Esophagus muscularis mucosa (tissue), 4 donors: Measurements from ENCODE around the gene ABCB8. TPM values are rescaled to one million over a fixed set of nuclear protein-coding genes. Genes with fewer than 3 reads are reported as not detected.
A peak's percentile ranks its signal among the peaks of the same experiment; 100 is the strongest.

ENCODE experiments used
- DNase-seq: peaks from one replicate; pipeline ENCODE4 v3.0.0-alpha.2; 2017; ENCODE audit errors: extremely low spot score
- H3K27ac ChIP-seq, 4 donors: fragments of 200-600 bp; sonication (generic); replicated peaks in 1 of 4; 1 replicate in 3 of 4; 2 replicates in 1 of 4; pipeline ENCODE4 v1.5.1; 2016 to 2019; ENCODE audit warnings: mild to moderate bottlenecking in 1 of 4
- H3K27me3 ChIP-seq, 4 donors: fragments of 200-600 bp; sonication (generic); one replicate each; pipeline versions ENCODE4 v1.5.1 to v1.6.0; 2016 to 2019
- H3K36me3 ChIP-seq, 4 donors: fragments of 200-600 bp; sonication (generic); one replicate each; pipeline ENCODE4 v1.5.1; 2016 to 2019
- H3K4me1 ChIP-seq, 4 donors: fragments of 200-600 bp; sonication (generic); one replicate each; pipeline ENCODE4 v1.5.1; 2016 to 2019
- H3K4me3 ChIP-seq, 4 donors: fragments of 200-600 bp; sonication (generic); 1 replicate in 2 of 4; 2 replicates in 2 of 4; pipeline ENCODE4 v1.5.1; 2016 to 2019; ENCODE audit warnings: mild to moderate bottlenecking in 4 of 4, moderate library complexity in 1 of 4
- H3K9me3 ChIP-seq, 4 donors: fragments of 200-600 bp; sonication (generic); 1 replicate in 3 of 4; 2 replicates in 1 of 4; pipeline ENCODE4 v1.5.1; 2016 to 2019
- CTCF ChIP-seq, 3 experiments: fragments of 200-600 bp in 2 of 3; fragments of 450-650 bp in 1 of 3; sonication (generic) in 2 of 3; IDR thresholded peaks; one replicate each; pipeline ENCODE4 v1.5.1; 2017 to 2019; ENCODE audit warnings: antibody characterized with exemption in 3 of 3, mild to moderate bottlenecking in 2 of 3, moderate library complexity in 1 of 3
- EP300 ChIP-seq: sonication (generic); formaldehyde crosslinking; IDR thresholded peaks from one replicate; pipeline ENCODE4 v1.6.1; 2017; ENCODE audit warnings: antibody characterized with exemption
- POLR2A ChIP-seq: fragments of 450-650 bp; IDR thresholded peaks from one replicate; pipeline ENCODE4 v1.6.1; 2017; ENCODE audit warnings: antibody characterized with exemption, moderate library complexity, mild to moderate bottlenecking, low read depth
- POLR2AphosphoS5 ChIP-seq, 2 donors: sonication (generic); formaldehyde crosslinking; IDR thresholded peaks; one replicate each; pipeline ENCODE4 v1.6.1; 2017; ENCODE audit warnings: antibody characterized with exemption in 2 of 2
- WGBS: methylation state at CpG from one replicate; pipeline ENCODE4 v1.1.5; 2018; 5-methylcytosine and 5-hydroxymethylcytosine counted together
- intact Hi-C: fragments of 100-400 bp; cut with DNase I; formaldehyde crosslinking; loops from one replicate; pipeline ENCODE4 v1.15.1; 2023
- total RNA-seq, 4 donors: library from RNA; depleted of rRNA; stranded (reverse); fragments of >200 nt; gene quantifications; one replicate each; pipeline versions ENCODE4 v1.1.0 to v1.2.1, GENCODE V29; 2016

Gene ABCB8
- total RNA-seq, 4 donors from 2014 or later: 13.1 to 25.3 (median 19.9) TPM

GRCh38 chr7:151083824-151084160 is 55.5 kb downstream of the ABCB8 start:
- intact Hi-C loops: no loop called here
- peaks cover 57 to 69% (median 64%) of the 10 kb centered on the region in 4 donors for H3K4me1 ChIP-seq
- peak overlapping the region; percentile 89 to 99 (median 94) for H3K27ac ChIP-seq
- H3K9me3 ChIP-seq: no peaks in the 10 kb centered on the region
- DNase-seq: no peak
- 38% methylated on average over 3 of the region's 3 CpGs for WGBS
- no peak for TF ChIP-seq CTCF (IDR thresholded peaks at IDR 0.05)
- TF ChIP-seq POLR2A: no peak
- TF ChIP-seq EP300: no peak
- no peak for TF ChIP-seq POLR2AphosphoS5 (IDR thresholded peaks at IDR 0.05)
- peaks cover 0 to 2% (median 0%) of the 10 kb centered on the region in 4 donors for H3K36me3 ChIP-seq
- no peaks in the 10 kb centered on the region for H3K27me3 ChIP-seq
- peak overlapping the region; percentile 66 to 89 (median 82) for H3K4me3 ChIP-seq

- Histone ChIP-seq H3K4me3 (peak overlapping the region in 3 of 4 donors; percentile 77 to 89 (median 78)), H3K4me1 (peaks cover 58 to 69% (median 66%) of the 10 kb centered on the region in 4 donors), H3K27me3 (no peaks in the 10 kb centered on the region), H3K27ac (peak overlapping the region; percentile 80 to 93 (median 89)), H3K36me3 (peaks cover 0 to 2% (median 0%) of the 10 kb centered on the region in 4 donors), H3K9me3 (no peaks in the 10 kb centered on the region)
- intact Hi-C loops: no loop called here
- 24% methylated on average over 5 of the region's 5 CpGs for WGBS
- TF ChIP-seq POLR2A: no peak
- TF ChIP-seq CTCF (IDR thresholded peaks at IDR 0.05): no peak
- TF ChIP-seq EP300: no peak
- no peak for TF ChIP-seq POLR2AphosphoS5 (IDR thresholded peaks at IDR 0.05)
- no peak for DNase-seq
These were observed 57.1 kb downstream of the ABCB8 start for GRCh38 chr7:151085329-151085690.

- DNase-seq: peak; percentile 96
These were observed 57.7 kb downstream of the ABCB8 start, which contains the start of gene AGAP3 for GRCh38 chr7:151085691-151086620. TSS of gene AGAP3 (plus strand) at chr7:151086475. CDS start at chr7:151086742, 267 bp downstream.

GRCh38 chr7:151086802-151087244 is 58.6 kb downstream of the ABCB8 start:
- Histone ChIP-seq H3K4me1 (peaks cover 61 to 74% (median 71%) of the 10 kb centered on the region in 4 donors), H3K4me3 (peak overlapping the region; percentile 77 to 89 (median 80)), H3K36me3 (peaks cover 0 to under 1% (median 0%) of the 10 kb centered on the region in 4 donors), H3K9me3 (no peaks in the 10 kb centered on the region), H3K27me3 (no peaks in the 10 kb centered on the region), H3K27ac (peak overlapping the region; percentile 88 to 91 (median 90))
- intact Hi-C loops: no loop called here
- no peak for DNase-seq
- TF ChIP-seq POLR2A (no peak), EP300 (no peak), POLR2AphosphoS5 (IDR thresholded peaks at IDR 0.05) (no peak), CTCF (IDR thresholded peaks at IDR 0.05) (no peak)
- WGBS: no CpG with 5 or more reads among the region's 56 CpGs

More at GRCh38 chr7:151085691-151086620, 57.7 kb downstream of the ABCB8 start, which contains the start of gene AGAP3:
- intact Hi-C loops: no loop called here
- H3K27ac ChIP-seq: peak within 1 kb of the TSS; percentile 88 to 93 (median 90)
- peak within 1 kb of the TSS; percentile 77 to 89 (median 80) for H3K4me3 ChIP-seq
- H3K36me3 ChIP-seq: peaks cover 0 to 2% (median 0%) of the 10 kb centered on the region in 4 donors
- peaks cover 61 to 74% (median 71%) of the 10 kb centered on the region in 4 donors for H3K4me1 ChIP-seq
- WGBS: 2% methylated on average over 20 of the region's 84 CpGs
- H3K9me3 ChIP-seq: no peaks in the 10 kb centered on the region
- no peaks in the 10 kb centered on the region for H3K27me3 ChIP-seq
- TF ChIP-seq EP300: no peak
- TF ChIP-seq POLR2AphosphoS5 (IDR thresholded peaks at IDR 0.05): peak; percentile 77 to 93
- peak; percentile 73 for TF ChIP-seq POLR2A
- no peak for TF ChIP-seq CTCF (IDR thresholded peaks at IDR 0.05)
